Aorta (tissue), 5 donors: ENCODE results near the gene SLC16A6. TPM values are rescaled to one million over a fixed set of nuclear protein-coding genes. Genes with fewer than 3 reads are reported as not detected.

ENCODE experiments used
- ATAC-seq: fragments of 200-7000 bp; cut with Tn5 transposase; one replicate; pipeline ENCODE4 v1.9.1; 2022; ENCODE audit warnings: moderate library complexity; ENCODE audit not compliant: low FRiP score
- DNase-seq, 2 donors: peaks; one replicate each; pipeline ENCODE4 v3.0.0-alpha.2; 2020
- H3K27ac ChIP-seq, 2 donors: one replicate each; pipeline ENCODE4 v1.5.1; 2013; ENCODE audit warnings: low read length in 2 of 2, mild to moderate bottlenecking in 2 of 2, moderate library complexity in 2 of 2, control low read depth in 1 of 2, inconsistent platforms in 1 of 2, low read depth in 1 of 2
- H3K27me3 ChIP-seq, 2 donors: one replicate each; pipeline ENCODE4 v1.6.1; 2013; ENCODE audit warnings: control low read depth in 1 of 2, low read length in 1 of 2, mild to moderate bottlenecking in 1 of 2, moderate library complexity in 1 of 2; ENCODE audit not compliant: insufficient read depth in 2 of 2, control insufficient read depth in 1 of 2
- H3K36me3 ChIP-seq, 2 donors: one replicate each; pipeline ENCODE4 v1.6.1; 2013; ENCODE audit warnings: control low read depth in 1 of 2, low read length in 1 of 2, mild to moderate bottlenecking in 1 of 2; ENCODE audit not compliant: insufficient read depth in 2 of 2, control insufficient read depth in 1 of 2
- H3K4me1 ChIP-seq, 2 donors: one replicate each; pipeline ENCODE4 v1.6.1; 2013; ENCODE audit warnings: low read length in 2 of 2, control low read depth in 1 of 2, mild to moderate bottlenecking in 1 of 2, moderate library complexity in 1 of 2; ENCODE audit not compliant: insufficient read depth in 2 of 2, control insufficient read depth in 1 of 2
- H3K4me3 ChIP-seq, 2 donors: one replicate each; pipeline ENCODE4 v1.5.1; 2013; ENCODE audit warnings: low read length in 2 of 2, control low read depth in 1 of 2, mild to moderate bottlenecking in 1 of 2
- H3K9me3 ChIP-seq: one replicate; pipeline ENCODE4 v1.6.1; 2013; ENCODE audit warnings: mild to moderate bottlenecking, low read length; ENCODE audit not compliant: control insufficient read depth
- WGBS, 2 donors: extraction: QIAGEN DNeasy Blood & Tissue Kit; methylation state at CpG; one replicate each; pipeline ENCODE4 v1.1.7; 2013; 5-methylcytosine and 5-hydroxymethylcytosine counted together
- intact Hi-C, 2 donors: fragments of 100-400 bp; cut with DNase I; formaldehyde crosslinking; loops; one replicate each; pipeline versions ENCODE4 v1.14.2 to v1.15.0; 2022
- polyA plus RNA-seq, 2 donors: library from polyadenylated mRNA; stranded (reverse); fragments of 200-250 nt; gene quantifications; one replicate each; pipeline ENCODE4 v1.2.3, GENCODE V29; 2013
- total RNA-seq, 2 donors: library from RNA; stranded (reverse); fragmentation: NEBNext Ultra II Directional; extraction: Animal tissue kit (Norgen Biotek cat#: 25700); gene quantifications; one replicate each; pipeline ENCODE4 v1.2.1, GENCODE V29; 2021
- donor health status: healthy with polysubstance abuse.
- donor health status: Bipolar disorder and iron deficiency.
- donor health status: DM: no; HTN: no; CAD: no.
- donor health status: DM: no; HTN: no; CAD: no.
- donor health status: DM: yes; HTN: yes; CAD: no.

The SLC16A6 gene
- total and polyA plus RNA-seq, 4 donors, result 0.38 to 5.4 (median 0.51) TPM; not detected in 1

- no peak for ATAC-seq
- H3K9me3 ChIP-seq, result no peaks in the 10 kb centered on the region
- H3K4me3 ChIP-seq, result no peak overlapping the region
- no peaks in the 10 kb centered on the region for H3K36me3 ChIP-seq
- intact Hi-C loops, result no loop called here
- H3K27ac ChIP-seq, result no peak overlapping the region
- H3K27me3 ChIP-seq, result no peaks in the 10 kb centered on the region
- DNase-seq, result no peak
- H3K4me1 ChIP-seq, result no peaks in the 10 kb centered on the region
- 93 to 94% methylated on average over 6 of the region's 6 CpGs for WGBS, 2 donors
Measured at GRCh38 chr17:68304706-68305105, 13.8 kb upstream of the SLC16A6 start.

GRCh38 chr17:68302666-68303065, 11.7 kb upstream of the SLC16A6 start:
- Histone ChIP-seq H3K4me3 (no peak overlapping the region), H3K27ac (no peak overlapping the region), H3K27me3 (no peaks in the 10 kb centered on the region), H3K9me3 (no peaks in the 10 kb centered on the region), H3K4me1 (no peaks in the 10 kb centered on the region), H3K36me3 (no peaks in the 10 kb centered on the region)
- WGBS, 2 donors, result 59 to 69% methylated on average over 4 of the region's 4 CpGs
- ATAC-seq, result no peak
- DNase-seq, result no peak
- intact Hi-C loops, result no loop called here

GRCh38 chr17:68302066-68302564, 11.2 kb upstream of the SLC16A6 start:
- H3K4me3 ChIP-seq, result no peak overlapping the region
- WGBS, 2 donors, result 54 to 59% methylated on average over 10 of the region's 10 CpGs
- H3K36me3 ChIP-seq, result no peaks in the 10 kb centered on the region
- DNase-seq (no peak), ATAC-seq (no peak)
- no peak overlapping the region for H3K27ac ChIP-seq
- H3K4me1 ChIP-seq, result no peaks in the 10 kb centered on the region
- no peaks in the 10 kb centered on the region for H3K27me3 ChIP-seq
- H3K9me3 ChIP-seq, result no peaks in the 10 kb centered on the region
- intact Hi-C loops, result no loop called here

GRCh38 chr17:68301438-68301959, 10.6 kb upstream of the SLC16A6 start:
- 71 to 78% methylated on average over 9 of the region's 9 CpGs for WGBS, 2 donors
- H3K27ac ChIP-seq, result no peak overlapping the region
- no peaks in the 10 kb centered on the region for H3K9me3 ChIP-seq
- ATAC-seq (no peak), DNase-seq (no peak)
- intact Hi-C loops, result no loop called here
- no peak overlapping the region for H3K4me3 ChIP-seq
- no peaks in the 10 kb centered on the region for H3K4me1 ChIP-seq
- no peaks in the 10 kb centered on the region for H3K27me3 ChIP-seq
- no peaks in the 10 kb centered on the region for H3K36me3 ChIP-seq

- DNase-seq (no peak), ATAC-seq (no peak)
- no peaks in the 10 kb centered on the region for H3K36me3 ChIP-seq
- H3K27ac ChIP-seq, result no peak overlapping the region
- H3K4me1 ChIP-seq, result no peaks in the 10 kb centered on the region
- intact Hi-C loops, result no loop called here
- no peaks in the 10 kb centered on the region for H3K27me3 ChIP-seq
- H3K4me3 ChIP-seq, result no peak overlapping the region
- no peaks in the 10 kb centered on the region for H3K9me3 ChIP-seq
- WGBS, 2 donors, result 95 to 97% methylated on average over 3 of the region's 3 CpGs
Measured at GRCh38 chr17:68299817-68300216, 8.9 kb upstream of the SLC16A6 start.

- Histone ChIP-seq H3K36me3 (no peaks in the 10 kb centered on the region), H3K4me1 (no peaks in the 10 kb centered on the region), H3K4me3 (no peak overlapping the region), H3K27me3 (no peaks in the 10 kb centered on the region), H3K9me3 (no peaks in the 10 kb centered on the region), H3K27ac (no peak overlapping the region)
- DNase-seq (no peak), ATAC-seq (no peak)
- intact Hi-C loops, result no loop called here
Measured at GRCh38 chr17:68298601-68299000, 7.7 kb upstream of the SLC16A6 start.

- no peaks in the 10 kb centered on the region for H3K36me3 ChIP-seq
Measured at GRCh38 chr17:68297195-68297594, 6.3 kb upstream of the SLC16A6 start.

GRCh38 chr17:68296217-68297191, 5.6 kb upstream of the SLC16A6 start:
- intact Hi-C loops, result no loop called here
- WGBS, 2 donors, result 87 to 91% methylated on average over 18 of the region's 18 CpGs
- H3K27me3 ChIP-seq, result no peaks in the 10 kb centered on the region
- H3K27ac ChIP-seq, result no peak overlapping the region
- DNase-seq, result no peak
- H3K4me1 ChIP-seq, result no peaks in the 10 kb centered on the region
- H3K4me3 ChIP-seq, result no peak overlapping the region
- no peaks in the 10 kb centered on the region for H3K36me3 ChIP-seq
- H3K9me3 ChIP-seq, result no peaks in the 10 kb centered on the region
- no peak for ATAC-seq

More at GRCh38 chr17:68297195-68297594, 6.3 kb upstream of the SLC16A6 start:
- intact Hi-C loops, result no loop called here
- H3K4me3 ChIP-seq, result no peak overlapping the region
- H3K27me3 ChIP-seq, result no peaks in the 10 kb centered on the region
- no peaks in the 10 kb centered on the region for H3K4me1 ChIP-seq
- DNase-seq, result no peak
- 48 to 55% methylated on average over 4 of the region's 4 CpGs for WGBS, 2 donors
- H3K9me3 ChIP-seq, result no peaks in the 10 kb centered on the region
- no peak for ATAC-seq
- no peak overlapping the region for H3K27ac ChIP-seq

- H3K36me3 ChIP-seq, result no peaks in the 10 kb centered on the region
- WGBS, 2 donors, result 91 to 92% methylated on average over 7 of the region's 7 CpGs
- no peak for ATAC-seq
- H3K9me3 ChIP-seq, result no peaks in the 10 kb centered on the region
- no peaks in the 10 kb centered on the region for H3K27me3 ChIP-seq
- H3K27ac ChIP-seq, result no peak overlapping the region
- H3K4me1 ChIP-seq, result no peaks in the 10 kb centered on the region
- intact Hi-C loops, result no loop called here
- DNase-seq, result no peak
- H3K4me3 ChIP-seq, result no peak overlapping the region
Measured at GRCh38 chr17:68295086-68295485, 4.2 kb upstream of the SLC16A6 start.
